Smooth muscle cell of the brain vasculature (primary cell): Measurements from ENCODE around the gene ST6GAL1.
"Not testable (repeated sequence)": the region's sequence is repeated elsewhere in the genome, so short reads cannot be mapped to it uniquely, and the experiment has no call there.

Experiments
- DNase-seq: peaks from one replicate; pipeline ENCODE4 v3.0.0-alpha.2; 2012; ENCODE audit warnings: low read depth, low spot score

ST6GAL1 gene

GRCh38 chr3:186940967-186941366 lies 10.6 kb downstream of the ST6GAL1 start:
- no peak for DNase-seq

GRCh38 chr3:186942168-186942567 lies 11.8 kb downstream of the ST6GAL1 start:
- no peak for DNase-seq

- DNase-seq, result no peak
Measured at GRCh38 chr3:186945255-186945823, 15.0 kb downstream of the ST6GAL1 start.

- DNase-seq, result no peak
Measured at GRCh38 chr3:186946756-186947375, 16.5 kb downstream of the ST6GAL1 start.

- no peak for DNase-seq
Measured at GRCh38 chr3:186949281-186949982, 19.1 kb downstream of the ST6GAL1 start.

- DNase-seq, result no peak
Measured at GRCh38 chr3:186950402-186951093, 20.2 kb downstream of the ST6GAL1 start.

- no peak for DNase-seq
Measured at GRCh38 chr3:186951640-186952552, 21.6 kb downstream of the ST6GAL1 start.

GRCh38 chr3:186953011-186953487 lies 22.7 kb downstream of the ST6GAL1 start:
- no peak for DNase-seq

GRCh38 chr3:186953992-186954699 lies 23.8 kb downstream of the ST6GAL1 start:
- DNase-seq, result not testable (repeated sequence)

GRCh38 chr3:186955898-186956696 lies 25.8 kb downstream of the ST6GAL1 start:
- DNase-seq, result no peak

GRCh38 chr3:186959029-186959624 lies 28.8 kb downstream of the ST6GAL1 start:
- no peak for DNase-seq

- DNase-seq, result no peak
Measured at GRCh38 chr3:186960347-186960746, 30.0 kb downstream of the ST6GAL1 start.

GRCh38 chr3:186962445-186962844 lies 32.1 kb downstream of the ST6GAL1 start:
- no peak for DNase-seq

GRCh38 chr3:186963636-186964035 lies 33.3 kb downstream of the ST6GAL1 start:
- no peak for DNase-seq

GRCh38 chr3:186964071-186964470 lies 33.7 kb downstream of the ST6GAL1 start:
- no peak for DNase-seq

- DNase-seq, result no peak
Measured at GRCh38 chr3:186964616-186965015, 34.3 kb downstream of the ST6GAL1 start.

GRCh38 chr3:186965141-186965879 lies 35.0 kb downstream of the ST6GAL1 start:
- no peak for DNase-seq

- DNase-seq, result no peak
Measured at GRCh38 chr3:186966406-186966805, 36.1 kb downstream of the ST6GAL1 start.

- DNase-seq, result not testable (repeated sequence)
Measured at GRCh38 chr3:186967236-186967635, 36.9 kb downstream of the ST6GAL1 start.
